ENCODE measurements around the gene FFAR3. TPM values are rescaled to one million over a fixed set of nuclear protein-coding genes. Genes with fewer than 3 reads are reported as not detected.

The FFAR3 gene
- total and polyA plus RNA-seq, 9 donors = 0.12 to 0.43 (median 0.18) TPM; not detected in 4

- no peak overlapping the region for H3K4me3 ChIP-seq
- no peak for DNase-seq
- intact Hi-C loops (cut with DNase I) = no loop called here
- H3K4me1 ChIP-seq (ENCODE audit: insufficient read depth) = no peaks in the 10 kb centered on the region
- H3K9me3 ChIP-seq = no peaks in the 10 kb centered on the region
- no peak overlapping the region for H3K27ac ChIP-seq
- no peaks in the 10 kb centered on the region for H3K27me3 ChIP-seq
- no peaks in the 10 kb centered on the region for H3K36me3 ChIP-seq
- TF ChIP-seq POLR2A (IDR thresholded peaks at IDR 0.05) (no peak), CTCF (IDR thresholded peaks at IDR 0.05) (no peak), EP300 (IDR thresholded peaks at IDR 0.05) (no peak)
- 52 to 57% (median 57%) methylated on average over 9 of the region's 9 CpGs for WGBS, 3 donors
Observed at GRCh38 chr19:35380450-35381124, 22.3 kb downstream of the FFAR3 start.

GRCh38 chr19:35381318-35381717, 23.1 kb downstream of the FFAR3 start:
- Histone ChIP-seq H3K4me1 (ENCODE audit: insufficient read depth) (no peaks in the 10 kb centered on the region), H3K27me3 (no peaks in the 10 kb centered on the region), H3K36me3 (no peaks in the 10 kb centered on the region), H3K9me3 (no peaks in the 10 kb centered on the region), H3K4me3 (no peak overlapping the region), H3K27ac (no peak overlapping the region)
- TF ChIP-seq EP300 (IDR thresholded peaks at IDR 0.05) (no peak), POLR2A (IDR thresholded peaks at IDR 0.05) (no peak), CTCF (IDR thresholded peaks at IDR 0.05) (no peak)
- DNase-seq = no peak
- 72 to 79% (median 73%) methylated on average over 3 of the region's 3 CpGs for WGBS, 3 donors
- intact Hi-C loops (cut with DNase I) = no loop called here

GRCh38 chr19:35381926-35382325, 23.7 kb downstream of the FFAR3 start:
- Histone ChIP-seq H3K4me1 (ENCODE audit: insufficient read depth) (no peaks in the 10 kb centered on the region), H3K27ac (no peak overlapping the region), H3K36me3 (no peaks in the 10 kb centered on the region), H3K4me3 (no peak overlapping the region), H3K27me3 (no peaks in the 10 kb centered on the region), H3K9me3 (no peaks in the 10 kb centered on the region)
- WGBS, 3 donors = 90 to 93% (median 92%) methylated on average over 6 of the region's 6 CpGs
- TF ChIP-seq CTCF (IDR thresholded peaks at IDR 0.05) (no peak), POLR2A (IDR thresholded peaks at IDR 0.05) (no peak), EP300 (IDR thresholded peaks at IDR 0.05) (no peak)
- intact Hi-C loops (cut with DNase I) = no loop called here
- DNase-seq = no peak

GRCh38 chr19:35383536-35383935, 25.3 kb downstream of the FFAR3 start:
- TF ChIP-seq POLR2A (IDR thresholded peaks at IDR 0.05) (no peak), CTCF (IDR thresholded peaks at IDR 0.05) (no peak)
- intact Hi-C loops (cut with DNase I) = no loop called here
- Histone ChIP-seq H3K9me3 (no peaks in the 10 kb centered on the region), H3K4me3 (no peak overlapping the region), H3K27me3 (no peaks in the 10 kb centered on the region), H3K27ac (no peak overlapping the region), H3K36me3 (no peaks in the 10 kb centered on the region), H3K4me1 (ENCODE audit: insufficient read depth) (no peaks in the 10 kb centered on the region)
- WGBS, 3 donors = 83 to 100% (median 89%) methylated on average over 2 of the region's 2 CpGs
- DNase-seq = no peak
